Gastrocnemius medialis (tissue), 4 donors: Measurements from ENCODE around the gene NAA25. TPM values are rescaled to one million over a fixed set of nuclear protein-coding genes. Genes with fewer than 3 reads are reported as not detected.
A peak's percentile ranks its signal among the peaks of the same experiment; 100 is the strongest.

Source experiments
- ATAC-seq, 2 donors: fragments of 150-250 bp; one replicate each; pipeline ENCODE4 v1.9.1; 2016
- DNase-seq, 2 donors: peaks; one replicate each; pipeline ENCODE4 v3.0.0-alpha.2; 2019
- H3K27ac ChIP-seq, 4 donors: fragments of 200-600 bp; sonication (generic); 1 replicate in 1 of 4; 2 replicates in 3 of 4; pipeline ENCODE4 v1.5.1; 2016 to 2018; ENCODE audit warnings: mild to moderate bottlenecking in 2 of 4, moderate library complexity in 1 of 4
- H3K27me3 ChIP-seq, 3 donors: fragments of 200-600 bp; sonication (generic) in 2 of 3; 1 replicate in 1 of 3; 2 replicates in 2 of 3; pipeline versions ENCODE4 v1.5.1 to v1.6.0; 2016 to 2019; ENCODE audit warnings: mild to moderate bottlenecking in 1 of 3, moderate library complexity in 1 of 3
- H3K36me3 ChIP-seq, 2 donors: fragments of 200-600 bp; sonication (generic) in 1 of 2; one replicate each; pipeline ENCODE4 v1.5.1; 2017 to 2018
- H3K4me1 ChIP-seq, 2 donors: fragments of 200-600 bp; sonication (generic) in 1 of 2; one replicate each; pipeline ENCODE4 v1.5.1; 2016 to 2017; ENCODE audit warnings: mild to moderate bottlenecking in 2 of 2
- H3K4me3 ChIP-seq, 4 donors: fragments of 200-600 bp; sonication (generic) in 3 of 4; 1 replicate in 1 of 4; 2 replicates in 3 of 4; pipeline ENCODE4 v1.5.1; 2016 to 2019; ENCODE audit warnings: mild to moderate bottlenecking in 2 of 4
- H3K9me3 ChIP-seq, 3 donors: fragments of 200-600 bp; sonication (generic) in 2 of 3; 1 replicate in 1 of 3; 2 replicates in 2 of 3; pipeline ENCODE4 v1.5.1; 2016 to 2019
- CTCF ChIP-seq, 5 experiments: fragments of 450-650 bp in 3 of 5; fragments of 200-600 bp in 2 of 5; sonication (generic) in 2 of 5; IDR thresholded peaks in 4 of 5; conservative IDR thresholded peaks in 1 of 5; 1 replicate in 4 of 5; 2 replicates in 1 of 5; pipeline ENCODE4 v1.5.1; 2016 to 2019; ENCODE audit warnings: antibody characterized with exemption in 5 of 5, mild to moderate bottlenecking in 3 of 5, moderate library complexity in 3 of 5
- POLR2A ChIP-seq, 2 donors: fragments of 450-650 bp; IDR thresholded peaks; one replicate each; pipeline ENCODE4 v1.6.1; 2017; ENCODE audit warnings: antibody characterized with exemption in 2 of 2, mild to moderate bottlenecking in 2 of 2, moderate library complexity in 2 of 2
- in situ Hi-C, 4 donors: fragments of 200-750 bp; cut with MboI; loops; one replicate each; pipeline versions ENCODE4 v1.15.0 to v1.8.0; 2017; ENCODE audit warnings: low sequenced_read_pairs in 4 of 4
- intact Hi-C: fragments of 100-400 bp; cut with DNase I; formaldehyde crosslinking; loops from one replicate; pipeline ENCODE4 v1.15.1; 2023; ENCODE audit warnings: low total_unique reads
- total RNA-seq, 4 donors: library from RNA; depleted of rRNA; stranded (reverse); fragments of >200 nt; gene quantifications; one replicate each; pipeline versions ENCODE4 v1.1.0 to v1.2.3, GENCODE V29; 2016

NAA25 gene
- total RNA-seq, 4 donors from 2014 or later = 17.2 to 44.6 (median 25.5) TPM

- H3K27ac ChIP-seq = no peak overlapping the region
- intact Hi-C loops (no loop called here), in situ Hi-C loops (no loop called here)
- no peaks in the 10 kb centered on the region for H3K9me3 ChIP-seq
- H3K4me3 ChIP-seq = no peak overlapping the region
- ATAC-seq = no peak
- DNase-seq = no peak
- no peak for TF ChIP-seq POLR2A (IDR thresholded peaks at IDR 0.05)
- no peak for TF ChIP-seq CTCF (IDR thresholded peaks at IDR 0.05 in 4 of 5, conservative IDR thresholded peaks at IDR 0.05 in 1 of 5)
- H3K36me3 ChIP-seq = peaks cover 0 to 56% of the 10 kb centered on the region in 2 donors
- no peaks in the 10 kb centered on the region for H3K27me3 ChIP-seq
- H3K4me1 ChIP-seq = peaks cover 5% of the 10 kb centered on the region in 2 donors
These were observed 86.2 kb downstream of the NAA25 start for GRCh38 chr12:112022241-112023016.

GRCh38 chr12:112020947-112021457 is 87.6 kb downstream of the NAA25 start:
- H3K9me3 ChIP-seq = no peaks in the 10 kb centered on the region
- H3K36me3 ChIP-seq = peaks cover 0 to 56% of the 10 kb centered on the region in 2 donors
- intact Hi-C loops (no loop called here), in situ Hi-C loops (no loop called here)
- no peaks in the 10 kb centered on the region for H3K27me3 ChIP-seq
- no peak overlapping the region for H3K27ac ChIP-seq
- peaks cover 5% of the 10 kb centered on the region in 2 donors for H3K4me1 ChIP-seq
- ATAC-seq = no peak
- H3K4me3 ChIP-seq = no peak overlapping the region
- DNase-seq = no peak
- TF ChIP-seq CTCF (IDR thresholded peaks at IDR 0.05 in 4 of 5, conservative IDR thresholded peaks at IDR 0.05 in 1 of 5) (no peak), POLR2A (IDR thresholded peaks at IDR 0.05) (no peak)

- H3K9me3 ChIP-seq = no peaks in the 10 kb centered on the region
- no peak for TF ChIP-seq POLR2A (IDR thresholded peaks at IDR 0.05)
- no peak for TF ChIP-seq CTCF (IDR thresholded peaks at IDR 0.05 in 4 of 5, conservative IDR thresholded peaks at IDR 0.05 in 1 of 5)
- H3K27ac ChIP-seq = peak overlapping the region in 3 of 4 donors; percentile 8 to 26 (median 14)
- intact Hi-C loops (no loop called here), in situ Hi-C loops (loop anchor here in 1 of 4 donors (10.0 kb wide), 1 partner anchor 74 kb away; no protein-coding TSS in a partner anchor)
- H3K27me3 ChIP-seq = no peaks in the 10 kb centered on the region
- H3K4me1 ChIP-seq = peaks cover 14 to 18% of the 10 kb centered on the region in 2 donors
- DNase-seq (no peak), ATAC-seq (peak; percentile 32 to 53)
- H3K36me3 ChIP-seq = peaks cover 0 to 46% of the 10 kb centered on the region in 2 donors
- no peak overlapping the region for H3K4me3 ChIP-seq
These were observed 89.9 kb downstream of the NAA25 start for GRCh38 chr12:112018571-112019237.

GRCh38 chr12:112017041-112017440 is 91.5 kb downstream of the NAA25 start:
- H3K4me3 ChIP-seq = no peak overlapping the region
- intact Hi-C loops (no loop called here), in situ Hi-C loops (loop anchor here in 1 of 4 donors (10.0 kb wide), 1 partner anchor 72 kb away; no protein-coding TSS in a partner anchor)
- ATAC-seq (no peak), DNase-seq (no peak)
- H3K4me1 ChIP-seq = peaks cover 18 to 24% of the 10 kb centered on the region in 2 donors
- TF ChIP-seq CTCF (IDR thresholded peaks at IDR 0.05 in 4 of 5, conservative IDR thresholded peaks at IDR 0.05 in 1 of 5) (no peak), POLR2A (IDR thresholded peaks at IDR 0.05) (no peak)
- peaks cover 0 to 29% of the 10 kb centered on the region in 2 donors for H3K36me3 ChIP-seq
- peak overlapping the region in 1 of 4 donors; percentile 13 for H3K27ac ChIP-seq
- no peaks in the 10 kb centered on the region for H3K9me3 ChIP-seq
- H3K27me3 ChIP-seq = no peaks in the 10 kb centered on the region
